Dermis microvascular lymphatic vessel endothelial cell (primary cell): ENCODE data around the gene RGMA. TPM values are rescaled to one million over a fixed set of nuclear protein-coding genes. Genes with fewer than 3 reads are reported as not detected.
A peak's percentile ranks its signal among the peaks of the same experiment; 100 is the strongest.
"Not testable (repeated sequence)": the region's sequence is repeated elsewhere in the genome, so short reads cannot be mapped to it uniquely, and the experiment has no call there.

Experiments
- DNase-seq, 2 donors: peaks; one replicate each; pipeline versions ENCODE4 v3.0.0 to v3.0.0-alpha.2; 2010; ENCODE audit warnings: low read depth in 2 of 2
- total RNA-seq: library from RNA; depleted of rRNA; stranded (reverse); fragments of >200 nt; gene quantifications from 2 replicates; pipeline ENCODE4 v1.2.1, GENCODE V29; 2014

RGMA gene
- total RNA-seq, 1 donor from 2014 or later = under 0.01 TPM

DNA sequence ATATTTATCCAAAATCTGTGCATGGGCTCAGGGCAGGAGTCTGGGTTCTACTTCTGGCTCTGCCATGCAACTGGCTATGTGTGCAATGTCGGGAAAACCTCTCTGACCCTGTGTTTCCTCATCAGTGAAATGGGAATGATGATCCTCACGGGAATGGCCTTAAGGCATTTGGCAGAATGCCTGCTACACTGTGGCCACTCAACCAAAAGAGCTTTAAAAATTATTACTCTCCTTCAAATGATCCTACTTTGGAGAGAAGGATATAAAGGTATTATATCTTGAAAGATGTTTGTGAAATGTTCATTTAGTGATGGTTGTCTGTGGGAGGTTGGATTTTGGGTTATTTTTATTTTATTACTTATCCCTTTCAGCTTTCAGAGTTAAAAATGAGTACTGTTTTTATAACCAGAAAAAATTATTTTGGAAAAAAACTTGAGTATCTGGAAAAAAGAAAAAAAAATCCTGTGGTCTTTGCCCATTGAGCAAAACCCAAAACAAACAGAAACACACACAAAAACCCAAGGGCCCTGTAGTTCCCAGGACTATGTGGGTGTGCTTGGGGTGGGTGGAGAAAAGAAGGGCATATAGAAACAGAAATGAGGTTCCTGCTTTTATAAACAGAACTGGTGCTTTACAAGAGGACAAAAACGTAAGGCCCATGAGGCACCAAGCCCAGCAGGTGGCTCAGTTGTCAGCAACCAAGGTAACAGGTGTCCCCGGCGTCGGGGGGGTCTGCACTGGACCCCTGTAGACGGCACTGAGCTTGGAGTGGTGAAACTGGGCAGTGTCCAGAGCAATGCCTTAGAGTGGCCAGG is 22.0 kb downstream of the RGMA start:
- DNase-seq = peak in 1 of 2 donors; percentile 3

DNA sequence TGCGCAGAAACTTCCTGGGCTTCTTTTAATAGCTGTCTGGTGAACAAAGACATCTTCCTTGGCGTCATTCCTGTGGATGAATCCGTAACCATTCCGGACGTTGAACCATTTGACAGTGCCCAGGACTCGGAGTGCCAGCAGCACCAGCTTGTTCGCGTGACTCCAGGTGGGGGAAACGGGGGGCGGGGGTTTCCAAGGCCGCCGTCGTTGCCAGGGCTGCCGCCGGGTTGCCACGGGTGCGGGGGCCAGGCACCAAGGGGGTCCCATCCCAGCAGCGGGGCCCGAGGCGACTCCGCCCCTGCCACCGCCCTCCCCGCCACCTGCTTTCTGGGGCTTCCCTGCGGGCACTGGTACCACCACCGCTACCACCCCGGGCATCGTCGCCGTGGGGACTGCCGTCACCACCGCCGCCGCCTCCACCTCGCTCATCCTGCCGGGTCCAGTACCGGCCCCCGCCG is 22.8 kb downstream of the RGMA start:
- no peak for DNase-seq

DNA sequence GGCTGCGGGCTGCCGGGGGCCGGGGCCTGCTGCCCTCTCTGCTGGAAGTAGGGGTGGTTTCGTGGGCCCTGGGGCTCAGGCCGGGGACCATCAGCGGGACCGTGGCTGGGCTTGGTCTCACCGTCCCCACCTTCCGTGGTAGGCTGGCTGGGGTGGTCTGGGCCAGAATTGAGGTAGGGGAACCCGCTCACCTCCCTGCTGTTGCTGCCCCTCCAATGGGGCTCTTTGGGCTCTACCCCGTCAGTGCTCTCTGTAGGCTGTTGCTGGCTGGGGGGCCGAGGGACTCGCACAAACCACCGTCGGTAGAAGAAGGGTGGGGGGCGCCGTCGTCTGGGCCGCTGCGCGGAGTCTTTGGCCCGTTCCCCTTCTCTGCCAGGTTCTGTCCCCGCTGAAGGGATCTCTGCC is 23.4 kb downstream of the RGMA start:
- DNase-seq = no peak

DNA sequence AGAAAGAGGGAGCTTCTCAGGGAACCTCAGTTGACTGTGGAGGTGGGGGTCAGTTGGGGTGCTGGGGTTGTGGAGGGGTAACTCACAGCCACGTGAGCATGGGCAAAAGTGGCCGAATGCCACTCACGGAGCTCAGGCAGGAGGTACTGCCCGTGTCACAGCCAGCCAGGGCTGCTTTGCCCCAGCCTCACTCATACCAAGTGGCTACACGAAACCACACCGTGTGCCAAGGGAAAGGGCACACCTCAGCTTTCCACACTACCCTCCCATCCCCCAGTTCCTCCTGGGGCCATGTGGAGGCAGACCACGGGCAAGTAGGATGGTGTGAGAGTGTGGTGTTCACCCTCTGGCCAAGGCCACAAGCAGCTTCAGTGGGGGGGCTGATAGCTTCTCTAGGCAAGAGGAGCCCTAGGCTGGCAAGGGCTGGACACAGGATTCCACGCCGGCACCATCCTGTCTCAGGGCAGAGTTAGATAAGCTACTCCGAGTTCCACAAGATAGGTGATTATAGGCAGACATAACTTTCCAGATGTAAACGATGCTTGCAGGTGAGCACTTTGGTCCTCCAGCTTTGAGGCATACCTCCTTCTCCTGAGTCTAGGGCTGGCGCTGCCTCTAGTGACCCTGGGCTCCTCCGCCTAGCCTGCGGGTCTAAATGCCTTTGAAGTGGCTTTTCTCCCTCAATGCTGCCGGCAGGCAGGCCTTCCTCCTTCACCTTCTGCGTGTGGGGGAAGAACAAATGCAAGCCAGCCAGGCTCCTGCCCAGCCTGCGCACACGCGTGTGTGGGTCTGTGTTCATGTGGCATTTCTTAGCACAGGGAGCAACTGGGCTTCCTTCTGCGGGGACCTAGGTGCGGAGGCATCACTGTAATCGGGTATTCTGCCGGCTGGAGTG is 25.0 kb downstream of the RGMA start:
- no peak for DNase-seq

DNA sequence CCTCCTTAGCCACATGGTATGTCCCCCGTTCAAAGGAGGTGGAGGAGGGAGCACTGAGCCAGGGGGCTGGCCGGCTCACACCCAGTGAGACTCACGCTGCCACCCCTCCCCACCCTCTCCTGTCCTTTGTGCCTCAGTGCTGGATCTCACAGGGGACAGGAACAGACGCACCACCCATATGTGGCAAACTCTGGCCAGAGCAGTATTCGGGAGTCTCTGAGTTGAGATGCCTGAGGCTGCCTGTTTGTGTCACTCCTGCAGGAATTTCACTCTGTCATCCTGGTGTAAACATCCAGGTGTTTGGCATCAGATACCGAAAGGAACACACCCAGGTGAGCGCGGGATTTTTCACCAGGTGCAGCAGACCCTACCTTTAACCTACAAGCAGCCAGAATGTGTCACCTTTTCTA is 25.7 kb downstream of the RGMA start:
- DNase-seq = no peak

DNA sequence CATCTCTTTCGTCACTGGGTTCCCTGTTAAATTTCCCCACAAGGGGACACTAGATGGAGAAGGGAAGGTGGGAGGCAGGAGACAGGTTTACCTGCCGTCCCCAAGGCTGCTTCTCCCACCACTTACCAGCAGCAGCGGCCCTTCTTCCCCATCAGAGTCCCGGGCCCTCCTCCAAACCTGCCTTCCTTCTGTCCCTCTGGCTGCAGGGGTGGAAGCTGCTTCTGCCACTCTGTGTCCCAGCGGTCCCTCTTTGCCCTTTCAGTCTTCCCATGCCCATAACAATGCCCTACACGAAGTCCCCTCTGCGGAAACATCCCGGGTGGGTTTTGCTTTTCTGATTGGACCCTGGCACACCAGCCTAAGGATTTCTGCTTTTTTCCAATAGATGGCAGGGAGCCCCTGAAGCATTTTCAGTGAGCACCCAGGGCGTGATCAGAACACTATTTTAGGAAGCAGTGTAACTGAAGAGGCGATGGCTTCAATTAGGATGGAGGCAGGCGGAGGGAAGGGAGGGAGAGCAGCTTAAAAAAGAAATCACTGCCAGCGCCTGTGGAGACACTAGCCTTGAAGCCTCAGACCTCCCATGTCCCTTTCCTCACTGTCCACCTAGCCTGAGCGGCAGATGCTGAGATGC is 26.3 kb downstream of the RGMA start:
- DNase-seq = not testable (repeated sequence)

DNA sequence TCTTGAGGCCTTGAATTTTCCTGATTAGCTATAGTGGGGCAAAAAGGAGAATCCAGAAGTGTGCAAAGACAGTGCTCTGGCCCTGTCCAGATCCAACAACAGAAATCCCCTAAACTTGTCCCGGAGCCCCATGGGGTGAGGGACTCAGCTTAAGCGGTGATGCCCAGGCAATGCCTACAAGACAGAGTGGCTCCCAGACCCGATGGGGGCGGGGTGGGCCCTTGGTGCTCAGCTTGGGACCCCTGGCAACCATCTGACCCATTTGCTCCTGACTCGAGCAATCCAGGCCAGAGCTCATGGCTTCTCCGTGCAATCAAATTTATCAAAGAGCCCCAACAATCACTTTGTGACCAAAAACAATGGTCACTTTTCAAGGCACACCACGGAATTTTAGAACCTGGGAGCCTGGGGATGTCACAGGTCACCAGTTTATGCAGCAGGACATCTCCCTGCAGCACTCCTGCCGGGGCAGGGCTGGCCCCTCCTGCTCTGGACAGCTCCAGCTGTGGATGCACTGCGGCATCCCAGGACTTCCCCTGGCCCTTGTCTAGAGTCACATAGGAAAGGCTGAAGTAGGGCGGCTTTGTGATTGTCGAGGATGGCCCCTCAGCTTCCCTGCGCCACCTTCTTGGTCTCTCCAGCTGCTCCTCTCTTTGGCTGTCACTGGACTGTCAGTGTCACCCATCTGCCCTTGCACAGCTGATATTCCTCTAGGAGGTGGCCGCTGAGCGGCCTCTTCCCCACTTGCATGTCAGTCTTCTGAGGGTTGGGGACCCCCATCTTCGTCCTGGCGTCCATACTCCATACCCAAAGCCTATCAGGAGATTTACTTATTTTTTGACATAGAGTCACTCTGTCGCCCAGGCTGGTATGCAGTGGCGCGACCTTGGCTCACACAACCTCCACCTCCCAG is 28.4 kb downstream of the RGMA start:
- DNase-seq = no peak

DNA sequence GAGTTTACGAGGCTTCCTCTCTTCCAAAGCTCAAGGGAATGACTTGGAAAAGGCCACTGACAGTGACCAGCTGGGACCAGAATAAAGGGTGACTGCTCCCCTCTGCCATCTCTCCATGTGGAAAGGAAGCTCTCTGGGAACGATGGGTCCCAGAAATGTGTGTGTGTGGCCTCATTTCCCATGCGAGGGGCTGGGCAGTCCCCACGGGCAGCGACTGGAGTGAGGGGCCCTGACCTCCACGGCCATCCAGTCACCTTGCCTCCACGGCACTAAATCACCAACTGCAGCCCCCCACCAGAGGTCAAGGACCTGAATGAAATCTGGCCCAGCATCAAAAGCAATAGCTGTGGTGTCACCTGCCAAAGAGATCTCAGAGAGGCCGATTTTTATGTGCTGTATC is 29.6 kb downstream of the RGMA start:
- no peak for DNase-seq

DNA sequence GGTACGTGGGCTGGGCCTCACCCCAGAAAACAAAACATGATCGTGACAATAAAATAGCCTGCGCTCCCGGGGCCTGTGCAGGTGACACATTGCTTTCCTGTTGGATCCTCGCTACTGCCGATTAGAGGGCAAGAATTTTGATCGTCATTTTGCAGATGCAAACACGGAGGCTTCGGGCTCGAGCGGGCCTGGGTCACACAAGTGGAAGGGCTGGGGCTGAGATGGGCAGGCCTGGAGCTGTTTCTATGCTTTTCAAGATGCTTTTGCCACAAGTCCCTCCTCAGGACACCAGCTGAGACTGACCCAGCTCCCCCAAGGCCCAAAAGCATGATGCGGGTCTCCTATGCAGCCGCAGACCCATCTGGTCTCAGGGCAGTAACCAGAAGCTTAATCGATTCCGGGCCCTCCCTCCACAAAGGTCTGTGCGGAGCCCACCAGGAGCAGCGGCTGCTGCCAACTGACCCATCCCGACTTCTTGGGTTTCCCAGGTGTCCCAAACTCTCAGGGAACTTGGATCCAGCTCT is 30.0 kb downstream of the RGMA start:
- DNase-seq = no peak

DNA sequence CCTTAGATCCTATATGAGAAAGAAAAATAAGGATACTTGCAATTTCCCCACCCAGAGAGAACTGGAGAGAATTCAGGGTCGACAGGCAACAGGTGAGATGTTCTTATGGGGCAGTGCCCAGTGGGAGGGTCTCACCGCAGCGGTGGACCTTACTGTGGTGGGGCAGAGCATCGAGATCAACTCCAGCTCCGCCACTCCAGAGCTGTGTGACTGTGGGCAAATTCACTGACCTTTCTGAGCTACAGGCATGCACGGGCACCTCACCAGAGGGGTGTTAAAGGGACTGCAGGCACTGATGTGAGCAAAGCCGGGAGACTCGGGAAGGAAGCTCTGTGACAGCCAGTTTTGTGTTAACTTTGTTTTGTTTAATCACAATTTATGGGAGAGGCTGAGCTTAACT is 30.9 kb downstream of the RGMA start:
- DNase-seq = no peak

DNA sequence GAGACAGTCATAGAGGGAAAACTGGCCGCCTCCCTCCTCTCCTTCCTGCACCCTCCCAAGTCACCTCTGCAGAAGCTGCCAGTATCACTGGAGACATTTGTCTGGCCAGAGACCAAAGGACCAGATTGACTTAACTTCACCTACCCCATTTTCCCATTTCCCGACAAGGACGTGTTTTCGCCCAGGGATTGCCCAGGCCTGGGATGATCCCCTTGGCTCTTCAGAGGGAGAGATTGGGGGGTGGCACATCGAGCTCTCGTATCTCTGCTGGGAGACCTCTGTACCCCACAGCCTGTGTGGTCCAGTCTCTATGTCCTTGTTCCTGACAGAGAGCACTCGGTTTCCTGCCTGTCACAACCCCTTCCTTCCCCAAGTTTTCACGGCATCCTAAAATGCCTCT is 31.4 kb downstream of the RGMA start:
- DNase-seq = no peak

DNA sequence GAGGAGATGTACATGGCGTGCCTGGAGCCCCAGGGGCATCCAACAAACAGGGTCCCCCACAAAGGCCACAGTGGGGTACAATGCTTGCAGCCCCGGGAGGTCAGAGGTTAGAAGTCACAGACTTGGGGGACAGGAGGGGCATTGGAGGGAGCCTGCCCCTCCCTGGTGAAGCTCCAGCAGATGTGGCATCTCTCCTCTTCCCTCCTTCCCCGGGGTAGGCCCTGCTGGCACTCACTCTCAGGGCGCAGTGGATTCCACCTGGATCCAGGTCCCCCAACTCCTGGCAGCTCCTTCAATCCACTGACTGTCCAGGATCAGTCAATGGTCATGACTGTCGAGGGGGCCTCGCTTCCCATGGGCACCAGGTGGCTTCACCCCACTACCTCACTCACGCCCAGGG is 32.2 kb downstream of the RGMA start:
- DNase-seq = no peak

DNA sequence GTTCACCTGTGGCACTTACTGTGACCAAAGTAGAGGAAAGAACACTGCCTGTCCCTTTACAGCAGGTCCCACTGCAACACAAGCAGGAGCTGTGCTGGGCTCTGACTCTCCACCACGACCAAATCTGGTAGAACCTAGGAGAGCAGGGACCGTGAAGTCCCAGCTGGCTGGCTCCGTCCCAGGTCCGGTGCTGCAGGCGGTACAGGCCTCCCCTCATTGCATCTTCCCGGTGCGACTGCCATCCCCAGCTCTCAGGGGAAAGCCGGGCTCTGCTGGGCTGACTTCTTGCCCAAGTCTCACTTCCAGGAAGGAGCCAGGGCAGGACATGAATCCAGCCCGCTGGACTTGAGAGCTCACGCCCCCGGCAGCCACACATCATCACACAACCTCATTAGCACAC is 33.8 kb downstream of the RGMA start:
- no peak for DNase-seq

DNA sequence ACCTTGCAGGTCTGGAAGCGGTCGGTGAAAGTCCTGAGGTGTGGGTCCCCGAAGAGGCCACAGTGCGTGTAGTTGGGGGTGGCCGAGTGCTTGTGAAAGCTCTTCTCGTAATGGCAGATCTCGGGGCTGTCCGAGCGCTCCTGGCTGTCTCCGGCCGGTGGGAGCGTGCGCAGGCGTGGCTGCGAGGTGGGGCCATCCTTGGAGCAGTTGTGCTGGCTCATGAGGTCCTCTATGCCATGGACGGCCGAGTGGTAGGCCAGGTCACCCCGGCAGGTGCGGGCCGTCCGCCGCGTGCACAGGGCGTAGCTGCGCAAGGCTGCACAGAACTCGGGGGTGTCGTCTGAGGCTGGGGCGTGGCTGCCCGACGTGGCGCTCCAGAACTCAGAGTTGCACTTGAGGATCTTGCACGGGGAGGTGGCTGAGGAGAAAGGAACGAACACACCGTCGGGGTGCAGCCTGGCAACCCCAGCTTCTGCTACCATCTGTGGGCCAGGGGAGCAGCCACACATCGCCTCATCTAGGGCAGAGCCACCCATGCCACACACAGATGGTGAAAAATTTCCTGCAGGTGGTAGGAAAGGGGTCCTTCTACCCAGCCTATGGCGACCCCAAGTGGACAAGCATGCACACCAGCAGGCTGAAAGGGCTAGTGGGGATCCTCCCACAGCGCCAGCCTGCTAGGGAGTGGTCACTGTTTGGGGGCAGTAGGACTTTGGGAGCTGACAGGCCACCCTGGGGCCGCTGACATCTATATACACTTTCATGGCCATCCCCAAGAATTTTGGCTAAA is 36.7 kb downstream of the RGMA start:
- DNase-seq = no peak

DNA sequence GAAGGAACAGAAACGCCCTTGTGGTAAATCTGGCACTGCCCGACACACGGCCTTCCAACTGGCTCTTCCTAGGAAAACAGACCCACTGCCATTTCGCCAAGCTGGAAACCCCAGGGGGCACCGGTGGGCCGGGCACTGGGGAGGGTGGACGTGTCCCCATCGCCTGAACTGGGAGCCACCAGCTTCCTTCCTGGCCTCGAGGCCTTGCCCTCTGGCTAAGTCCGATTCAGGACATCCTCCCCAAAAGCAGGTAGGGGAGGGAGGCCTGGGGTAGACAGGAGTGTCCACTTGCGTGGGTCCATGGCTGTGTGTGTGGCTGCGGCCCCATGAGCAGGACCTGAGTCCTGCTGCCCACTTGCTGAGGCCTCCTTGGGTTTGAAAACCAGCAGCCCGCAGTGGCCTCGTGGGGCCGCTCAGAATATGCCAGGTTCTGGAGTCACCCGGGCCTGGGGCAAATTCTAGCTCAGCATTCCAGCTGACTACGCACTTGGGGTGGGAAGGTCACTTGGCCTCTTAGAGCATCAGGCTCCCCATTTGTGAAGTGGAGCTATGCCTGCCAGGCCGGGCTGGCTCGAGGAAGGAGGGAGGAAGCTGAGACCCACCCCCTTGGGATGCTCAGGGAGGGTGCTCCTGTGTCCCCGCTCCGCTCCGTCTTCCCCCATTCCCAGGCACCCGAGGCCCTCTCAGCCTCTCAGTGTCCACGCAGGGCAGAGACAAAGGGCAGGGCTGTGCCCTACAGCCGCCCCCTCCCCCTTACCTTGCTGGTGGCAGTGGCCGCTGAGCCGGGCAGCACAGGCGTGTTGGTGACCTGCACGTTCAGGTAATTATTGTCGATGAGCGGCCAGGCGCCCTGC is 37.5 kb downstream of the RGMA start:
- DNase-seq = no peak

DNA sequence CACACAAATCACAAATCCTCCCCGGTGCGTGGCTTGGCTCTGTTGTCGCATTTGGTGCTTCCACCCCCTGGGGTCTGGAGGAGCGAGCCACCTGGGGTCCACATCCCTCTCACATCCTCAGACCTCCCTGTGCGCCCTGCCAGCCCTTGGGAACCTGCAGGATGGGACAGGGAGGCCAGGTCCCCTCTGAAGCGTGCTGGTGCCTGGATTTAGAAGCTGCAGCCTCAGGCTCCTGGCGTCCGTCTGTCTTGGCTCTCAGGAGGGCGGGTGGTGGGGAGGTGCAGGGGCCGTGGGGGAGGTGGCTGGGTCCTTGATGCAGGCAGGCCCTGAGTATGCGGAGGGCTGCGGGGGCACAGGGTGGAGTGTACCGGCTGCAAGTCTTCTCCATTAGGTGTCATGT is 38.4 kb downstream of the RGMA start:
- DNase-seq = no peak

DNA sequence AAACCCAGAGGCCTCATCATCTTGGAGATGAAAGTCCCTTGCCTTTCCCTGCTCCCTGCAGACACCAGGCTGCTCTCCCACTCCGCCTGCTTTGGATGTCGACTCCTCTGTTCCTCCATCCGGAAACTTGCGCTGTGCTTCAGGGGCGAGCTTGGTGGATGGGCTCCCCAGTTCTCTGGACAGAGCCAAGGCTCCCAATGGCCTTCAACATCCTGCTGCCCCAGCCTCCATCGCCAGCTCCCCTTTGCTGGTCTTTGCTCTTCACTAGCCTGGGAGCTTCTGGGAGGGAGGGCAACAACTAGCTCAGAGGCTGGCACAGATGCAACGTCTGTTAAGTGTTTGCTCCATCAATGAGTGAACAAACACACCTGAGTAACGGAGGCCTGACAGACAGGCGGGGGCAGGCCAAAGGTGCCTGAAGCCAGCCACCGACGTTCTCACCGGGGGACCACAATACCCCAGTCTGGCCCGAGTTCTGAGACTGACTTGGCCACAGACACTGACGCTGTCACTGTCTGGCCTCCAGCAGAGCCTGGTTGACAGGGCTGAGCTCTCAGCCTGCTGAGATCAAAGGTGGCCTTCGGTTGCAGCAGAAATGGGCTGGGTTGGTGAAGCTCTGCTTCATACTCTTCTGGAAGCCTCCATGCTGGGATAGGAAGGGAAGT is 39.0 kb downstream of the RGMA start:
- DNase-seq = no peak

DNA sequence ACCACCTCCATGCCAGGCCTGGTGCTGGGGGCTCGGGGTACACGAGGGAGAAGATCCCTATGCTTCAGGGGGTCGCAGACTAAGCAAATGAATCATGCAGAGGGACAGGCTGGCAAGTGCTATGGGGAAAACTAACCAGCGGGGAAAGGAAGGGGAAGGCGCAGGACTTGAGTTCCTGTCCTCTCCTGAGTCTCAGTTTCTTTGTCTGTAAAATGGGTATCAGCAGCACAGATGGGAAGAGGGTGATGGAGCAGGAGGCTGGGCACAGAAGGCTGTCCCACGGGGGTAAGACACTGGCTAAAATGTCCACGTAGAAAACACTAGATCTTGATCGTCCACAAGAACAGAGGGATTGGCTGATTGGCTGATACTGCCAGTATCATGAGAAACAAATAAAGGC is 39.8 kb downstream of the RGMA start:
- DNase-seq = no peak

DNA sequence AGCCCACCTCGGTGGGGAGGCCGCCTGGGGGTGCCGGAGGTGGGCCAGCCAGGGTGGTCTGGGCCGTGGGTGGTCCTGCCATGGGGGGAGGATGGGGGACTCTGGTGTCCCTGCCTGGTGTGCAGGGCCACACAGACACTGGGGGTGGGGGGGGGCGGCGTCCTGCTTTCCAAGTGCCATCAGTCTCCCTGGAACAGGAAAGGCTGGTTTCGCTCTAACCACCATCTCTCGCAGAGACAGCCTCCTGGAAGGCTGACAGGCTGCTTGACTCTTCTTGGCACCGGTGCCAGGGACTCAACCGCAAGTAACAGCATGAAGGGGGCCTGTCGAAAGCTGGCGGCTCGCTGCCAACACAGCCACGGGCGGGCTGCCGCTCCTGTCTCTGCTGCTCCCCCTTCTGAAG is 40.3 kb downstream of the RGMA start:
- no peak for DNase-seq
